Hepatocyte (in vitro differentiated cells): ENCODE results near the gene NKX2-1. TPM values are rescaled to one million over a fixed set of nuclear protein-coding genes. Genes with fewer than 3 reads are reported as not detected.

Source experiments
- DNase-seq: peaks from one replicate; pipeline ENCODE4 v3.0.0-alpha.2; 2016; ENCODE audit warnings: low spot score
- H2AFZ ChIP-seq: fragments of 200-600 bp; sonication (generic); 2 replicates; pipeline ENCODE4 v1.6.0; 2016; ENCODE audit warnings: antibody characterized with exemption, mild to moderate bottlenecking
- H3K27ac ChIP-seq: fragments of 200-600 bp; sonication (generic); 2 replicates; pipeline ENCODE4 v1.5.1; 2016; ENCODE audit warnings: mild to moderate bottlenecking
- H3K27me3 ChIP-seq: fragments of 200-600 bp; sonication (generic); 2 replicates; pipeline ENCODE4 v1.6.1; 2016
- H3K36me3 ChIP-seq: fragments of 200-600 bp; sonication (generic); replicated peaks from 2 replicates; pipeline ENCODE4 v1.5.1; 2016; ENCODE audit warnings: low read depth; ENCODE audit not compliant: insufficient read depth
- H3K4me1 ChIP-seq: fragments of 200-600 bp; sonication (generic); 2 replicates; pipeline ENCODE4 v1.5.1; 2016; ENCODE audit warnings: mild to moderate bottlenecking, moderate library complexity; ENCODE audit not compliant: insufficient read depth
- H3K4me2 ChIP-seq: fragments of 200-600 bp; sonication (generic); 2 replicates; pipeline ENCODE4 v1.6.0; 2016
- H3K4me3 ChIP-seq: fragments of 200-600 bp; sonication (generic); 2 replicates; pipeline ENCODE4 v1.5.1; 2016; ENCODE audit warnings: mild to moderate bottlenecking
- H3K79me2 ChIP-seq: fragments of 200-600 bp; sonication (generic); 2 replicates; pipeline ENCODE4 v1.6.0; 2017; ENCODE audit warnings: mild to moderate bottlenecking
- H3K9me2 ChIP-seq: fragments of 200-600 bp; sonication (generic); replicated peaks from 2 replicates; pipeline ENCODE4 v1.6.0; 2017; ENCODE audit warnings: mild to moderate bottlenecking; ENCODE audit not compliant: insufficient read depth
- H3K9me3 ChIP-seq: fragments of 200-600 bp; sonication (generic); 2 replicates; pipeline ENCODE4 v1.5.1; 2016; ENCODE audit warnings: low read depth, mild to moderate bottlenecking
- H4K20me1 ChIP-seq: fragments of 200-600 bp; sonication (generic); 2 replicates; pipeline ENCODE4 v1.6.0; 2016; ENCODE audit warnings: mild to moderate bottlenecking; ENCODE audit not compliant: insufficient read depth, poor library complexity, severe bottlenecking
- CTCF ChIP-seq: fragments of 200-600 bp; sonication (generic); IDR thresholded peaks from 2 replicates; pipeline ENCODE4 v1.5.1; 2016; ENCODE audit warnings: antibody characterized with exemption, mild to moderate bottlenecking; ENCODE audit not compliant: poor library complexity
- EZH2 ChIP-seq: fragments of 200-600 bp; sonication (generic); IDR thresholded peaks from 2 replicates; pipeline ENCODE4 v1.6.1; 2016; ENCODE audit warnings: antibody characterized with exemption, mild to moderate bottlenecking, borderline replicate concordance
- EZH2phosphoT487 ChIP-seq: fragments of 200-600 bp; sonication (generic); IDR thresholded peaks from one replicate; pipeline ENCODE4 v1.6.1; 2018; ENCODE audit warnings: antibody characterized with exemption, mild to moderate bottlenecking, low read depth, moderate library complexity; ENCODE audit not compliant: unreplicated experiment, severe bottlenecking
- WGBS: methylation state at CpG from one replicate; pipeline ENCODE4 v1.1.6; 2016; ENCODE audit warnings: low lambda C conversion rate; ENCODE audit errors: missing lambda C conversion rate; 5-methylcytosine and 5-hydroxymethylcytosine counted together
- polyA plus RNA-seq: library from polyadenylated mRNA; unstranded; fragments of >200 nt; fragmentation: Nextera tagmentation; extraction: Ambion mirVana; gene quantifications from 2 replicates; pipeline ENCODE4 v1.2.1, GENCODE V29; 2016
- total RNA-seq: library from RNA; depleted of rRNA; stranded (reverse); fragments of >200 nt; gene quantifications from 2 replicates; pipeline ENCODE4 v1.2.3, GENCODE V29; 2014

The NKX2-1 gene
- total and polyA plus RNA-seq, 2 experiments from 2014 or later, result 2.2 to 2.7 TPM

- no peak overlapping the region for H3K27ac ChIP-seq
- H3K79me2 ChIP-seq, result no peaks in the 10 kb centered on the region
- no peak overlapping the region for H2AFZ ChIP-seq
- no peaks in the 10 kb centered on the region for H3K9me2 ChIP-seq
- H3K27me3 ChIP-seq, result peaks cover 96% of the 10 kb centered on the region
- H3K4me3 ChIP-seq, result no peak overlapping the region
- H3K36me3 ChIP-seq, result no peaks in the 10 kb centered on the region
- TF ChIP-seq EZH2phosphoT487 (no peak), CTCF (no peak), EZH2 (no peak)
- H3K9me3 ChIP-seq, result no peaks in the 10 kb centered on the region
- H4K20me1 ChIP-seq, result no peaks in the 10 kb centered on the region
- 0% methylated on average over 2 of the region's 2 CpGs for WGBS
- DNase-seq, result no peak
- H3K4me2 ChIP-seq, result no peak overlapping the region
- no peaks in the 10 kb centered on the region for H3K4me1 ChIP-seq
Measured at GRCh38 chr14:36498938-36499337, 21.1 kb downstream of the NKX2-1 start.

GRCh38 chr14:36496346-36496745, 23.7 kb downstream of the NKX2-1 start:
- H3K4me3 ChIP-seq, result no peak overlapping the region
- no peaks in the 10 kb centered on the region for H4K20me1 ChIP-seq
- 82% methylated on average over 4 of the region's 4 CpGs for WGBS
- H3K27me3 ChIP-seq, result peaks cover 95% of the 10 kb centered on the region
- TF ChIP-seq EZH2phosphoT487, result no peak
- TF ChIP-seq EZH2, result no peak
- no peak for TF ChIP-seq CTCF
- DNase-seq, result no peak
- no peaks in the 10 kb centered on the region for H3K9me3 ChIP-seq
- no peaks in the 10 kb centered on the region for H3K36me3 ChIP-seq
- no peaks in the 10 kb centered on the region for H3K79me2 ChIP-seq
- no peaks in the 10 kb centered on the region for H3K9me2 ChIP-seq
- no peak overlapping the region for H2AFZ ChIP-seq
- H3K4me2 ChIP-seq, result no peak overlapping the region
- H3K4me1 ChIP-seq, result no peaks in the 10 kb centered on the region
- no peak overlapping the region for H3K27ac ChIP-seq

GRCh38 chr14:36495666-36496065, 24.4 kb downstream of the NKX2-1 start:
- H4K20me1 ChIP-seq, result no peaks in the 10 kb centered on the region
- DNase-seq, result no peak
- H3K4me3 ChIP-seq, result no peak overlapping the region
- H3K79me2 ChIP-seq, result no peaks in the 10 kb centered on the region
- no peaks in the 10 kb centered on the region for H3K4me1 ChIP-seq
- no peaks in the 10 kb centered on the region for H3K9me2 ChIP-seq
- H3K27me3 ChIP-seq, result peaks cover 94% of the 10 kb centered on the region
- H3K27ac ChIP-seq, result no peak overlapping the region
- 13% methylated on average over 3 of the region's 3 CpGs for WGBS
- no peaks in the 10 kb centered on the region for H3K9me3 ChIP-seq
- no peak overlapping the region for H2AFZ ChIP-seq
- TF ChIP-seq EZH2phosphoT487 (no peak), CTCF (no peak), EZH2 (no peak)
- no peaks in the 10 kb centered on the region for H3K36me3 ChIP-seq
- no peak overlapping the region for H3K4me2 ChIP-seq

- no peaks in the 10 kb centered on the region for H3K9me3 ChIP-seq
- no peak overlapping the region for H2AFZ ChIP-seq
- no peak overlapping the region for H3K4me2 ChIP-seq
- peaks cover 89% of the 10 kb centered on the region for H3K27me3 ChIP-seq
- no peaks in the 10 kb centered on the region for H3K9me2 ChIP-seq
- H3K4me1 ChIP-seq, result no peaks in the 10 kb centered on the region
- WGBS, result 40% methylated on average over 3 of the region's 3 CpGs
- H3K27ac ChIP-seq, result no peak overlapping the region
- no peaks in the 10 kb centered on the region for H3K79me2 ChIP-seq
- DNase-seq, result no peak
- no peak for TF ChIP-seq EZH2phosphoT487
- TF ChIP-seq EZH2, result no peak
- TF ChIP-seq CTCF, result no peak
- H4K20me1 ChIP-seq, result no peaks in the 10 kb centered on the region
- H3K36me3 ChIP-seq, result no peaks in the 10 kb centered on the region
- no peak overlapping the region for H3K4me3 ChIP-seq
Measured at GRCh38 chr14:36493761-36494160, 26.3 kb downstream of the NKX2-1 start.
